Loucy (cell line): ENCODE data around the gene HASPIN.

ENCODE experiments used
- H2AFZ ChIP-seq: fragments of 200-600 bp; sonication (generic); 2 replicates; pipeline ENCODE4 v1.6.0; 2016; ENCODE audit warnings: antibody characterized with exemption, mild to moderate bottlenecking, low read length, moderate library complexity
- H3F3A ChIP-seq: fragments of 200-600 bp; 2 replicates; pipeline ENCODE4 v1.6.0; 2016; ENCODE audit warnings: antibody characterized with exemption, low read depth, mild to moderate bottlenecking
- H3K27me3 ChIP-seq: fragments of 200-600 bp; sonication (generic); 2 replicates; pipeline ENCODE4 v1.6.1; 2014; ENCODE audit warnings: low read length, mild to moderate bottlenecking; ENCODE audit not compliant: insufficient read depth, poor library complexity, severe bottlenecking
- H3K36me3 ChIP-seq: fragments of 200-600 bp; sonication (generic); 2 replicates; pipeline ENCODE4 v1.6.1; 2016; ENCODE audit warnings: low read length; ENCODE audit not compliant: insufficient read depth
- H3K4me1 ChIP-seq: fragments of 200-600 bp; sonication (generic); 2 replicates; pipeline ENCODE4 v1.5.1; 2014; ENCODE audit warnings: low read length, mild to moderate bottlenecking; ENCODE audit not compliant: insufficient read depth, poor library complexity, severe bottlenecking
- H3K4me2 ChIP-seq: fragments of 200-600 bp; sonication (generic); 2 replicates; pipeline ENCODE4 v1.6.0; 2014; ENCODE audit warnings: antibody characterized with exemption, low read length, low read depth, mild to moderate bottlenecking; ENCODE audit not compliant: poor library complexity, severe bottlenecking
- H3K4me3 ChIP-seq: fragments of 200-600 bp; sonication (generic); 2 replicates; pipeline ENCODE4 v1.5.1; 2014; ENCODE audit warnings: low read length, mild to moderate bottlenecking, mixed read lengths; ENCODE audit not compliant: poor library complexity, severe bottlenecking
- H3K79me2 ChIP-seq: fragments of 200-600 bp; sonication (generic); 2 replicates; pipeline ENCODE4 v1.6.1; 2014; ENCODE audit warnings: low read length; ENCODE audit not compliant: insufficient read depth
- H3K9ac ChIP-seq: fragments of 200-600 bp; sonication (generic); 2 replicates; pipeline ENCODE4 v1.6.0; 2014; ENCODE audit warnings: mild to moderate bottlenecking, low read depth, low read length, moderate library complexity; ENCODE audit not compliant: poor library complexity, severe bottlenecking
- H3K9me2 ChIP-seq: fragments of 200-600 bp; sonication (generic); replicated peaks from 2 replicates; pipeline ENCODE4 v1.6.1; 2016; ENCODE audit warnings: low read depth, low read length, mixed read lengths
- H3K9me3 ChIP-seq: fragments of 200-600 bp; sonication (generic); 2 replicates; pipeline ENCODE4 v1.6.1; 2014; ENCODE audit warnings: mild to moderate bottlenecking, antibody characterized with exemption, low read length, low read depth; ENCODE audit not compliant: insufficient read depth
- H4K20me1 ChIP-seq: fragments of 200-600 bp; sonication (generic); 2 replicates; pipeline ENCODE4 v1.6.0; 2014; ENCODE audit warnings: antibody characterized with exemption, low read length, mild to moderate bottlenecking; ENCODE audit not compliant: insufficient read depth, poor library complexity, severe bottlenecking
- EZH2phosphoT487 ChIP-seq: fragments of 200-600 bp; IDR thresholded peaks from 2 replicates; pipeline ENCODE4 v1.6.1; 2018; ENCODE audit warnings: antibody characterized with exemption, mild to moderate bottlenecking, moderate library complexity, borderline replicate concordance
- TF ChIP-seq, protein P1 (sequence below): fragments of 200-600 bp; sonication (generic); conservative IDR thresholded peaks from 2 replicates; pipeline ENCODE4 v1.5.1; 2014; ENCODE audit warnings: mild to moderate bottlenecking, antibody characterized with exemption, low read length

The HASPIN gene

GRCh38 chr17:3765981-3766380 lies 42.3 kb downstream of the HASPIN start:
- H3K9me3 ChIP-seq, result no peaks in the 10 kb centered on the region
- H3K79me2 ChIP-seq, result no peaks in the 10 kb centered on the region
- no peaks in the 10 kb centered on the region for H3K9me2 ChIP-seq
- peak overlapping the region; percentile 86 for H3K4me2 ChIP-seq
- no peaks in the 10 kb centered on the region for H3K27me3 ChIP-seq
- no peaks in the 10 kb centered on the region for H4K20me1 ChIP-seq
- H3K36me3 ChIP-seq, result no peaks in the 10 kb centered on the region
- H3K4me3 ChIP-seq, result peak overlapping the region; percentile 66
- 0 out of 2 replicates have a peak overlapping the region, but pooled peaks have one; percentile 10 for H2AFZ ChIP-seq
- TF ChIP-seq, protein P1, sequence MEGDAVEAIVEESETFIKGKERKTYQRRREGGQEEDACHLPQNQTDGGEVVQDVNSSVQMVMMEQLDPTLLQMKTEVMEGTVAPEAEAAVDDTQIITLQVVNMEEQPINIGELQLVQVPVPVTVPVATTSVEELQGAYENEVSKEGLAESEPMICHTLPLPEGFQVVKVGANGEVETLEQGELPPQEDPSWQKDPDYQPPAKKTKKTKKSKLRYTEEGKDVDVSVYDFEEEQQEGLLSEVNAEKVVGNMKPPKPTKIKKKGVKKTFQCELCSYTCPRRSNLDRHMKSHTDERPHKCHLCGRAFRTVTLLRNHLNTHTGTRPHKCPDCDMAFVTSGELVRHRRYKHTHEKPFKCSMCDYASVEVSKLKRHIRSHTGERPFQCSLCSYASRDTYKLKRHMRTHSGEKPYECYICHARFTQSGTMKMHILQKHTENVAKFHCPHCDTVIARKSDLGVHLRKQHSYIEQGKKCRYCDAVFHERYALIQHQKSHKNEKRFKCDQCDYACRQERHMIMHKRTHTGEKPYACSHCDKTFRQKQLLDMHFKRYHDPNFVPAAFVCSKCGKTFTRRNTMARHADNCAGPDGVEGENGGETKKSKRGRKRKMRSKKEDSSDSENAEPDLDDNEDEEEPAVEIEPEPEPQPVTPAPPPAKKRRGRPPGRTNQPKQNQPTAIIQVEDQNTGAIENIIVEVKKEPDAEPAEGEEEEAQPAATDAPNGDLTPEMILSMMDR, result no peak
- TF ChIP-seq EZH2phosphoT487, result no peak
- peak overlapping the region; percentile 81 for H3K9ac ChIP-seq
- H3K4me1 ChIP-seq, result peaks cover 60% of the 10 kb centered on the region
- H3F3A ChIP-seq, result peaks cover 11% of the 10 kb centered on the region

- Histone ChIP-seq H3K27me3 (no peaks in the 10 kb centered on the region), H2AFZ (no peak overlapping the region), H4K20me1 (no peaks in the 10 kb centered on the region), H3K4me1 (peaks cover 67% of the 10 kb centered on the region), H3K9me3 (no peaks in the 10 kb centered on the region), H3K79me2 (no peaks in the 10 kb centered on the region), H3K9me2 (no peaks in the 10 kb centered on the region), H3K4me3 (no peak overlapping the region), H3F3A (peaks cover 13% of the 10 kb centered on the region), H3K4me2 (no peak overlapping the region), H3K9ac (no peak overlapping the region), H3K36me3 (no peaks in the 10 kb centered on the region)
- no peak for TF ChIP-seq EZH2phosphoT487
- TF ChIP-seq, protein P1, result no peak
Measured at GRCh38 chr17:3766779-3767178, 43.1 kb downstream of the HASPIN start.

- Histone ChIP-seq H4K20me1 (no peaks in the 10 kb centered on the region), H2AFZ (no peak overlapping the region), H3F3A (peaks cover 13% of the 10 kb centered on the region), H3K9ac (peak overlapping the region; percentile 63), H3K79me2 (no peaks in the 10 kb centered on the region), H3K27me3 (no peaks in the 10 kb centered on the region), H3K36me3 (no peaks in the 10 kb centered on the region), H3K9me2 (no peaks in the 10 kb centered on the region), H3K4me1 (peaks cover 69% of the 10 kb centered on the region), H3K9me3 (no peaks in the 10 kb centered on the region), H3K4me2 (no peak overlapping the region), H3K4me3 (no peak overlapping the region)
- no peak for TF ChIP-seq EZH2phosphoT487
- TF ChIP-seq, protein P1, result no peak
Measured at GRCh38 chr17:3768341-3768740, 44.6 kb downstream of the HASPIN start.
